Measurements from ENCODE around the gene MAPK8.

Gene MAPK8

GRCh38 chr10:48456808-48457761 lies 150.6 kb downstream of the MAPK8 start:
- H3K4me3 ChIP-seq (ENCODE audit: low read length): no peak overlapping the region
- no peak for DNase-seq (ENCODE audit: low read depth)
- TF ChIP-seq, protein P1, sequence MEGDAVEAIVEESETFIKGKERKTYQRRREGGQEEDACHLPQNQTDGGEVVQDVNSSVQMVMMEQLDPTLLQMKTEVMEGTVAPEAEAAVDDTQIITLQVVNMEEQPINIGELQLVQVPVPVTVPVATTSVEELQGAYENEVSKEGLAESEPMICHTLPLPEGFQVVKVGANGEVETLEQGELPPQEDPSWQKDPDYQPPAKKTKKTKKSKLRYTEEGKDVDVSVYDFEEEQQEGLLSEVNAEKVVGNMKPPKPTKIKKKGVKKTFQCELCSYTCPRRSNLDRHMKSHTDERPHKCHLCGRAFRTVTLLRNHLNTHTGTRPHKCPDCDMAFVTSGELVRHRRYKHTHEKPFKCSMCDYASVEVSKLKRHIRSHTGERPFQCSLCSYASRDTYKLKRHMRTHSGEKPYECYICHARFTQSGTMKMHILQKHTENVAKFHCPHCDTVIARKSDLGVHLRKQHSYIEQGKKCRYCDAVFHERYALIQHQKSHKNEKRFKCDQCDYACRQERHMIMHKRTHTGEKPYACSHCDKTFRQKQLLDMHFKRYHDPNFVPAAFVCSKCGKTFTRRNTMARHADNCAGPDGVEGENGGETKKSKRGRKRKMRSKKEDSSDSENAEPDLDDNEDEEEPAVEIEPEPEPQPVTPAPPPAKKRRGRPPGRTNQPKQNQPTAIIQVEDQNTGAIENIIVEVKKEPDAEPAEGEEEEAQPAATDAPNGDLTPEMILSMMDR (conservative IDR thresholded peaks at IDR 0.05; ENCODE audit: low read length): no peak

DNA sequence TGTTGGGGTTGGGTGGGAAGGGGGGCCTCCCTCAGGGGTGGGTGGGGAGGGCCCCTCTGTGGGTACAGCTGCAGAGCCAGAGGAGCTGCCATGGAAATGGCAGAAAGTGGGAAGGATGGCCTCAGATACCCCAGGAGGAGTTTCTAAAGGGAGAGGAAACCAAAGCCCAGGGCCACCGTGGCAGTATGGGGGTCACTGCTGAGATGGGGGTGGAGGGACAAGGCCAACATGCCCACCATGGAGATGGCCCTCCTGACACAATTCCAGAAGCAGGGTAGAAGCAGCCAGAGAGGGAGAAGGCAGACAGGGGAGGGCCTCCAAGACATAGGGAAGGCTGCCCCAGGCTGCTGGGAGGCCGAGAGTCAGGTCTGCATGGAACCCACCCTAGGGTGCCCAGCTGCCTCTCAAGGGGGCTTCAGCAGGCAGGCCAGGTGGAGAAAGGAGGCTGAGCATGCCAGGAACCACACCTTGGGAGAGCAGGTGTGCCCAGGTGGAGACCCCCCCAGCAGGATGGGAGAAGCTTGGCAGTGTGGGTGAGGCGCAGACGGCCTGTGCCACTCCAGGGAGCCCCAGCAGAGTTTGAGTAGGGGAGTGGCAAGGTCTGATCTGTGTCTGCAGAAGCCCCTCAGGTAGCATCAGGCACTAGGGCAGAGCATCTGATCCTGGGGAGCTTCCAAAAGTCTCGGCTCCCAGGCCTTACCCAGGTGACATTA lies 151.6 kb downstream of the MAPK8 start:
- no peak for DNase-seq (ENCODE audit: low read depth)
- TF ChIP-seq, protein P1 (conservative IDR thresholded peaks at IDR 0.05; ENCODE audit: low read length): no peak
- H3K4me3 ChIP-seq (ENCODE audit: low read length): no peak overlapping the region

DNA sequence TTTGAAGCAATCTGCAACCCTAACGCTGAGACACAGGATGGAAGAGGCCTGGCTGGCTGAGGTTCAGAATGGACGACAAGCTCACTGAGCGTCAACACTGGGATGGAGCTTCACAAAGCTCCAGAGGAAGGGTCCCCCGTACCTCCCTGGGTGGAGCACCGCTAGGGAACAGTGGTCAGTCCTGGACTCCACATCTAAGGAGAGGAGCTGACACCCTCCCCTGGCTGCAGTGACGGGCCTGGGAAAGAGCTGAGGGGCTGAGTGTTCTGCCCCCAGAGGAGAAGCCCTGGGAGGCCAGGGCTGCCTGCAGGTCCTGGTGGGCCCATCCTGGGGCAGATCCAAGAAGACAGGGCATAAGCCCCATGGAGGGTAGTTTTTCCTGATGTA lies 152.2 kb downstream of the MAPK8 start:
- TF ChIP-seq, protein P1 (conservative IDR thresholded peaks at IDR 0.05; ENCODE audit: low read length): no peak
- H3K4me3 ChIP-seq (ENCODE audit: low read length): no peak overlapping the region
- no peak for DNase-seq (ENCODE audit: low read depth)

- no peak for DNase-seq (ENCODE audit: low read depth)
- TF ChIP-seq, protein P1 (conservative IDR thresholded peaks at IDR 0.05; ENCODE audit: low read length): no peak
- H3K4me3 ChIP-seq (ENCODE audit: low read length): no peak overlapping the region
Observed at GRCh38 chr10:48459270-48460150, 153.0 kb downstream of the MAPK8 start.

DNA sequence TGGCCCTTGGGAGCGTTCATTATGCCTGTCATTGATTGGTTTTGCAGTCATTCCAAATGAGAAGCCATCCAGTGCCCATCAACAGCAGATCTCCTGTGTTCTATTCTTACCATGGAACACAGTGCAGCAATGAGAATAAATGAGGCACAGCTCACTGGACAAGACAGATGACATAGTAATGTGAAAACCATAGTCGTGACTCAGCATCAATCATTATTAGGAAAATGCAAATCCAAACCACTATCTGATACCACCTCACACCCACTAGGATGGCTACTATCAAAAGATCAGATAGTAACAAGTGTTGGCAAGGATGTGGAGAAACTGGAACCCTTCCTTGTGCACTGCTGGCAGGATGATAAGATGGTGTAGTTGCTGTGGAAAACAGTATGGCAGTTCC lies 153.7 kb downstream of the MAPK8 start:
- no peak for DNase-seq (ENCODE audit: low read depth)
- TF ChIP-seq, protein P1 (conservative IDR thresholded peaks at IDR 0.05; ENCODE audit: low read length): no peak
- no peak overlapping the region for H3K4me3 ChIP-seq (ENCODE audit: low read length)

- TF ChIP-seq, protein P1 (conservative IDR thresholded peaks at IDR 0.05; ENCODE audit: low read length): no peak
- DNase-seq (ENCODE audit: low read depth): no peak
- H3K4me3 ChIP-seq (ENCODE audit: low read length): no peak overlapping the region
Observed at GRCh38 chr10:48461623-48462481, 155.4 kb downstream of the MAPK8 start.

Data from AG10803 (cell line).